ENCODE measurements around the gene SH2D3A.

DNA sequence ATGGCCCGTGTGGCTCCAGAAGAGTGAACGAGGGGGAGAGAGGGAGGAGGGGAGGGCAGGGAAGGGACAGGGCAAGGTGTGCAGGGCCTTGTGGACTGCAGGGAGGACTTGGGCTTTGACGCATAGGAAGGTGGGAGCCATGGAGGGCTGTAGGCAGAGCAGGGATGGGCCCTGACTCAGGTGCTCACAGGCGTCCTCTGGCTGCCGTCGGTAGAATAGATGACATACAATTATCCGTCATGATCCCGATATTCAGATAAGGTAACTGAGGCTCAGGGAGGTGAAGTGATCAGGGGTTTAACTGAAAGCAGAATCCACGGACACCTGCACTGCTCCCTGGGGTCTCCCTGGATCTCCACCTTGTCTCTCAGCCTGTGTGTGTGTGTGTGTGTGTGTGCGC is 50.2 kb downstream of the SH2D3A start:
- TF ChIP-seq SIX5 (IDR thresholded peaks at IDR 0.05; ENCODE audit: low read depth, low read length) (no peak), SIRT6 (IDR thresholded peaks at IDR 0.05; ENCODE audit: low read length) (no peak), CHD1 (IDR thresholded peaks at IDR 0.05; ENCODE audit: low read depth, low read length) (no peak)

Data from H1 (cell line).